GM23248 (cell line): ENCODE results near the gene MLST8.

Experiments
- EZH2 ChIP-seq: fragments of 200-600 bp; sonication (generic); IDR thresholded peaks from 2 replicates; pipeline ENCODE4 v1.6.1; 2018; ENCODE audit warnings: antibody characterized with exemption, mild to moderate bottlenecking; ENCODE audit not compliant: insufficient read depth, poor library complexity, severe bottlenecking
- EZH2phosphoT487 ChIP-seq: fragments of 200-600 bp; sonication (generic); IDR thresholded peaks from 2 replicates; pipeline ENCODE4 v1.6.1; 2018; ENCODE audit warnings: antibody characterized with exemption, moderate library complexity, mild to moderate bottlenecking, low read depth; ENCODE audit not compliant: insufficient read depth

DNA sequence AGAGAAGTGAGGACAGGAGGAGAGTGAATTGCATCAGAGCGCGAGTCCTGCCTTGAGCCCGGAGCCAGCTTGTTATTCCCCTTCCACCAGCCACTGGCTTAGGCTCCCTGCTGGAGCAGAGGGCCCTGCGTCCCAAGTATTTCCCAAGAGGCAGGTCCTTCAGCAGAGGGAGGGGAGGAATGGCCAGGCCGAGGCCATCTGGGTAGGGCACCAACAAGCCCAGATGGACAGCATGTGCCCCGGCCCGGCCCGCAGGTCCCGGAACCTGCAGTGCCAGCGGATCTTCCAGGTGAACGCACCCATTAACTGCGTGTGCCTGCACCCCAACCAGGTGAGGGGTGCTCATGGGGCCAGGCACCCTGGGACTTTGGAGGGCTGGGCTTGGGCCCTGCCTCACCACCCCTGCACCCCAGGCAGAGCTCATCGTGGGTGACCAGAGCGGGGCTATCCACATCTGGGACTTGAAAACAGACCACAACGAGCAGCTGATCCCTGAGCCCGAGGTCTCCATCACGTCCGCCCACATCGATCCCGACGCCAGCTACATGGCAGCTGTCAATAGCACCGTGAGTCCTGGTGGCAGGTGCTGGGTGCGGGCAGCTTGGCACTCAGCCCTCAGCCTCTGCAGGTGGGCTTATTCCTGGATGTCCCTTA is 1.7 kb downstream of the MLST8 start:
- TF ChIP-seq EZH2phosphoT487, result no peak
- no peak for TF ChIP-seq EZH2
